ENCODE data around the gene MYL7. TPM values are rescaled to one million over a fixed set of nuclear protein-coding genes. Genes with fewer than 3 reads are reported as not detected.

MYL7 gene
- total and polyA plus RNA-seq, 9 of the 15 experiments (the other 6 are each of a cell fraction or from before 2014, with no cell fraction given), result not detected

- intact Hi-C loops (cut with micrococcal nuclease) (no loop called here), in situ Hi-C loops (cut with MboI) (no loop called here)
- H2AFZ ChIP-seq (ENCODE audit: low read depth, low read length), result no peak overlapping the region
- H3K36me3 ChIP-seq (ENCODE audit: control insufficient read depth, insufficient read depth, low read length), result no peaks in the 10 kb centered on the region
- POLR2A ChIA-PET, result no interaction called here
- H3K4me3 ChIP-seq, result no peak overlapping the region
- no peaks in the 10 kb centered on the region for H3K79me2 ChIP-seq (ENCODE audit: control insufficient read depth, insufficient read depth, low read length)
- H4K20me1 ChIP-seq (replicated peaks; ENCODE audit: control insufficient read depth, insufficient read depth, low read length), result no peaks in the 10 kb centered on the region; the same call in 1 of the 2 replicates
- CTCF ChIA-PET (ENCODE audit: low intra/inter-chr PET ratio), result no interaction called here
- no peak for FAIRE-seq
- H3K4me2 ChIP-seq (ENCODE audit: insufficient read depth, low read length), result no peak overlapping the region
- no TSS peak for BruUV-seq (replicated peaks)
- no peaks in the 10 kb centered on the region for H3K9me3 ChIP-seq (replicated peaks; ENCODE audit: control insufficient read depth, insufficient read depth, low read depth, low read length)
- no peak overlapping the region for H3K9ac ChIP-seq (ENCODE audit: insufficient read depth in 1 of 2, low read depth in 2 of 2, low read length in 2 of 2)
- no peak overlapping the region for H3K27ac ChIP-seq (ENCODE audit: extremely low read depth, low read depth, low read length)
- peaks cover 0 to 48% of the 10 kb centered on the region in 2 experiments; a peak in 3 of 5 replicates for H3K4me1 ChIP-seq (replicated peaks in 1 of 2; ENCODE audit: control insufficient read depth in 2 of 2, insufficient read depth in 2 of 2, low read length in 2 of 2)
- DNase-seq (ENCODE audit: extremely low read depth in 1 of 4, low spot score in 3 of 4), result no peak
- H3K27me3 ChIP-seq (ENCODE audit: control insufficient read depth in 2 of 2, insufficient read depth in 2 of 2, low read length in 2 of 2), result no peaks in the 10 kb centered on the region
- no peaks in the 10 kb centered on the region for H3K9me1 ChIP-seq (ENCODE audit: control insufficient read depth, insufficient read depth, low read length)
- ATAC-seq, result no peak
- 25% methylated on average over 5 of the region's 5 CpGs for WGBS (ENCODE audit: insufficient coverage, low coverage, missing lambda C conversion rate)
- no peak for TF ChIP-seq KAT7 (CRISPR knock-in tag; IDR thresholded peaks at IDR 0.05; ENCODE audit: borderline replicate concordance)
- TF ChIP-seq MAFK (IDR thresholded peaks at IDR 0.05; ENCODE audit: low read length), result no peak
- TF ChIP-seq FOXK2 (conservative IDR thresholded peaks at IDR 0.05 in 1 of 2, IDR thresholded peaks at IDR 0.05 in 1 of 2; ENCODE audit: low read depth in 2 of 2), result no peak
- no peak for TF ChIP-seq ZKSCAN8 (CRISPR knock-in tag; IDR thresholded peaks at IDR 0.05)
- no peak for TF ChIP-seq STAT5B (CRISPR knock-in tag; IDR thresholded peaks at IDR 0.05)
- no peak for TF ChIP-seq ZNF76 (CRISPR knock-in tag; IDR thresholded peaks at IDR 0.05; ENCODE audit: borderline replicate concordance)
- TF ChIP-seq, protein P1, sequence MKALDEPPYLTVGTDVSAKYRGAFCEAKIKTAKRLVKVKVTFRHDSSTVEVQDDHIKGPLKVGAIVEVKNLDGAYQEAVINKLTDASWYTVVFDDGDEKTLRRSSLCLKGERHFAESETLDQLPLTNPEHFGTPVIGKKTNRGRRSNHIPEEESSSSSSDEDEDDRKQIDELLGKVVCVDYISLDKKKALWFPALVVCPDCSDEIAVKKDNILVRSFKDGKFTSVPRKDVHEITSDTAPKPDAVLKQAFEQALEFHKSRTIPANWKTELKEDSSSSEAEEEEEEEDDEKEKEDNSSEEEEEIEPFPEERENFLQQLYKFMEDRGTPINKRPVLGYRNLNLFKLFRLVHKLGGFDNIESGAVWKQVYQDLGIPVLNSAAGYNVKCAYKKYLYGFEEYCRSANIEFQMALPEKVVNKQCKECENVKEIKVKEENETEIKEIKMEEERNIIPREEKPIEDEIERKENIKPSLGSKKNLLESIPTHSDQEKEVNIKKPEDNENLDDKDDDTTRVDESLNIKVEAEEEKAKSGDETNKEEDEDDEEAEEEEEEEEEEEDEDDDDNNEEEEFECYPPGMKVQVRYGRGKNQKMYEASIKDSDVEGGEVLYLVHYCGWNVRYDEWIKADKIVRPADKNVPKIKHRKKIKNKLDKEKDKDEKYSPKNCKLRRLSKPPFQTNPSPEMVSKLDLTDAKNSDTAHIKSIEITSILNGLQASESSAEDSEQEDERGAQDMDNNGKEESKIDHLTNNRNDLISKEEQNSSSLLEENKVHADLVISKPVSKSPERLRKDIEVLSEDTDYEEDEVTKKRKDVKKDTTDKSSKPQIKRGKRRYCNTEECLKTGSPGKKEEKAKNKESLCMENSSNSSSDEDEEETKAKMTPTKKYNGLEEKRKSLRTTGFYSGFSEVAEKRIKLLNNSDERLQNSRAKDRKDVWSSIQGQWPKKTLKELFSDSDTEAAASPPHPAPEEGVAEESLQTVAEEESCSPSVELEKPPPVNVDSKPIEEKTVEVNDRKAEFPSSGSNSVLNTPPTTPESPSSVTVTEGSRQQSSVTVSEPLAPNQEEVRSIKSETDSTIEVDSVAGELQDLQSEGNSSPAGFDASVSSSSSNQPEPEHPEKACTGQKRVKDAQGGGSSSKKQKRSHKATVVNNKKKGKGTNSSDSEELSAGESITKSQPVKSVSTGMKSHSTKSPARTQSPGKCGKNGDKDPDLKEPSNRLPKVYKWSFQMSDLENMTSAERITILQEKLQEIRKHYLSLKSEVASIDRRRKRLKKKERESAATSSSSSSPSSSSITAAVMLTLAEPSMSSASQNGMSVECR (CRISPR knock-in tag; IDR thresholded peaks at IDR 0.05), result no peak
- TF ChIP-seq ETV5 (CRISPR knock-in tag; IDR thresholded peaks at IDR 0.05; ENCODE audit: low read depth), result no peak
- TF ChIP-seq ID3 (CRISPR knock-in tag; IDR thresholded peaks at IDR 0.05), result no peak
- TF ChIP-seq ID3 (tag; IDR thresholded peaks at IDR 0.05), result no peak
- no peak for TF ChIP-seq ADNP (tag; IDR thresholded peaks at IDR 0.05)
- no peak for TF ChIP-seq GABPB2 (CRISPR knock-in tag; conservative IDR thresholded peaks at IDR 0.05)
- TF ChIP-seq EP300 (IDR thresholded peaks at IDR 0.05; ENCODE audit: low read length), result no peak
- TF ChIP-seq TFE3 (CRISPR knock-in tag; IDR thresholded peaks at IDR 0.05), result no peak
- no peak for TF ChIP-seq DMBX1 (CRISPR knock-in tag; IDR thresholded peaks at IDR 0.05; ENCODE audit: borderline replicate concordance)
- TF ChIP-seq PHF20 (IDR thresholded peaks at IDR 0.05; ENCODE audit: partially characterized antibody), result no peak
- no peak for TF ChIP-seq PTTG1 (tag; IDR thresholded peaks at IDR 0.05; ENCODE audit: low read depth)
- TF ChIP-seq BRD4 (IDR thresholded peaks at IDR 0.05), result no peak
- TF ChIP-seq SMAD2 (IDR thresholded peaks at IDR 0.05; ENCODE audit: low read depth, low read length), result no peak
- TF ChIP-seq SMARCE1 (IDR thresholded peaks at IDR 0.05), result no peak
These were observed 12.8 kb upstream of the MYL7 start for GRCh38 chr7:44153948-44154335.
